ENCODE data around the gene MGP.

Gene MGP

GRCh38 chr12:14850929-14851663, 34.6 kb downstream of the MGP start:
- H3K27me3 ChIP-seq (ENCODE audit: insufficient read depth, low read depth, severe bottlenecking): no peaks in the 10 kb centered on the region
- DNase-seq: no peak
- H3K4me3 ChIP-seq (ENCODE audit: low read depth, low read length): no peak overlapping the region
- H3K27ac ChIP-seq: no peak overlapping the region
- TF ChIP-seq, protein P1, sequence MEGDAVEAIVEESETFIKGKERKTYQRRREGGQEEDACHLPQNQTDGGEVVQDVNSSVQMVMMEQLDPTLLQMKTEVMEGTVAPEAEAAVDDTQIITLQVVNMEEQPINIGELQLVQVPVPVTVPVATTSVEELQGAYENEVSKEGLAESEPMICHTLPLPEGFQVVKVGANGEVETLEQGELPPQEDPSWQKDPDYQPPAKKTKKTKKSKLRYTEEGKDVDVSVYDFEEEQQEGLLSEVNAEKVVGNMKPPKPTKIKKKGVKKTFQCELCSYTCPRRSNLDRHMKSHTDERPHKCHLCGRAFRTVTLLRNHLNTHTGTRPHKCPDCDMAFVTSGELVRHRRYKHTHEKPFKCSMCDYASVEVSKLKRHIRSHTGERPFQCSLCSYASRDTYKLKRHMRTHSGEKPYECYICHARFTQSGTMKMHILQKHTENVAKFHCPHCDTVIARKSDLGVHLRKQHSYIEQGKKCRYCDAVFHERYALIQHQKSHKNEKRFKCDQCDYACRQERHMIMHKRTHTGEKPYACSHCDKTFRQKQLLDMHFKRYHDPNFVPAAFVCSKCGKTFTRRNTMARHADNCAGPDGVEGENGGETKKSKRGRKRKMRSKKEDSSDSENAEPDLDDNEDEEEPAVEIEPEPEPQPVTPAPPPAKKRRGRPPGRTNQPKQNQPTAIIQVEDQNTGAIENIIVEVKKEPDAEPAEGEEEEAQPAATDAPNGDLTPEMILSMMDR (IDR thresholded peaks at IDR 0.05; ENCODE audit: low read depth, low read length): no peak
- H3K9me3 ChIP-seq (ENCODE audit: severe bottlenecking): no peaks in the 10 kb centered on the region
- no peaks in the 10 kb centered on the region for H3K36me3 ChIP-seq

GRCh38 chr12:14849661-14850060, 36.0 kb downstream of the MGP start:
- Histone ChIP-seq H3K27ac (no peak overlapping the region), H3K4me3 (ENCODE audit: low read depth, low read length) (no peak overlapping the region), H3K36me3 (no peaks in the 10 kb centered on the region), H3K9me3 (ENCODE audit: severe bottlenecking) (no peaks in the 10 kb centered on the region), H3K27me3 (ENCODE audit: insufficient read depth, low read depth, severe bottlenecking) (no peaks in the 10 kb centered on the region)
- TF ChIP-seq, protein P1 (IDR thresholded peaks at IDR 0.05; ENCODE audit: low read depth, low read length): no peak
- DNase-seq: no peak

DNA sequence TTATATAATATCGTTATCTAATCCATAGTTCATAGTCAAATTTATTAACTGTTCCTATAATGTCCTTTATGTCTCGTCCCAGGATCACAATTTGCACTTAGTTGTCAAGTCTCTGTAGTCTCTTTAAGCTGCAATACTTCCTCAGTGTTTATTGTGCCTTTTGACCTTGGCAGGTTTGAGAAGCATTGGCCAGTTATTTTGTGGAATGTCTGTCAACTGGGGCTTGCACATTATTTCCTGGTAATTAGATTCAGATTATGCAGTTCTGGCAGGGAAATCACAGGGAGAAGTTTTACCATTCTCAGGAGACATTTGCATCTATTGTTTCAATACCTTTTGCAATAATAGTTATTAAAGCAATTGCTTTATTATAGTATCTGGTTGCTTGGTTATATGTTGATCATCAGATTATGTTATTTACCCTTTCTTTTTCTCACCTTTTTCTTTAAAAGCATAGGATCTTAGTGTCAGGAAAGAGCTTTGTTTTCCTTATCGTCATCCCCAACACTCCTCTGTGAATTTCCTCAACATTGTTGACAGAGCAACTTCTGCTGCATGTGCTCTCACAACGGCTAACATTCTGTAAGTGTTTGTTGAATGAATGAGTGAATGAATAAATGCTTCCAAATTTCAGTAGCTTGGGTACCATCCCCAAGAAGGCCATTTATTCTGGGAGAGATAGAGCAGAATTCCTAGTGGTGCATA, 38.6 kb downstream of the MGP start:
- no peak for DNase-seq
- no peaks in the 10 kb centered on the region for H3K36me3 ChIP-seq

DNA sequence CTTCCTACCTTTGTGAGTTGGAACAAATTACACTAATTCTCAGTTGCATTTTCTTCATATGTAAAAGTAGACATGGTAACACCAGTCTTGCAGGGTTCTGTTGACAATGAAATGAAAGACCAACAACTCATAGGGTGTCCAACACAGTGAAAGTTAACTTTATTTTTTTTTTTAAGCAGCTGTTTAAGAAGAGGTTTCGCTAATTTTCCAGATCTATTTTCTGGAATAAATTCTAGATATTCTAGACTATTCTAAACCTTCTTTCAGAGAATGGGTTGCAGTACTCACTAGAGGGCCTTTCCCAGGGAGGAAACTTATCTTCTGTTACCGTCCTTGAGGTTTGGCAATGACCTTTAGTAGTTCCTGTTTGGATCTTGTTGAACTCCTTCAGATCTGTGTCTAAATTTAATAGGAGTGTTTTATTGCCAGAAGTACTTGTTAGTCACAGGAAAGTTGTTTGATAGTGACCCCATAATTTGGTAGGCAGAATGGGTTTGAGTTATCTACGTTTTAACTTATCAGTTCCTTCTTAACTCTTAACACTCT, 39.5 kb downstream of the MGP start:
- TF ChIP-seq, protein P1 (IDR thresholded peaks at IDR 0.05; ENCODE audit: low read depth, low read length): no peak
- no peak overlapping the region for H3K27ac ChIP-seq
- no peaks in the 10 kb centered on the region for H3K27me3 ChIP-seq (ENCODE audit: insufficient read depth, low read depth, severe bottlenecking)
- no peaks in the 10 kb centered on the region for H3K9me3 ChIP-seq (ENCODE audit: severe bottlenecking)
- no peak overlapping the region for H3K4me3 ChIP-seq (ENCODE audit: low read depth, low read length)
- DNase-seq: no peak
- H3K36me3 ChIP-seq: no peaks in the 10 kb centered on the region

More for the DNA sequence above, 38.6 kb downstream of the MGP start:
- TF ChIP-seq, protein P1 (IDR thresholded peaks at IDR 0.05; ENCODE audit: low read depth, low read length): no peak
- Histone ChIP-seq H3K4me3 (ENCODE audit: low read depth, low read length) (no peak overlapping the region), H3K27me3 (ENCODE audit: insufficient read depth, low read depth, severe bottlenecking) (no peaks in the 10 kb centered on the region), H3K9me3 (ENCODE audit: severe bottlenecking) (no peaks in the 10 kb centered on the region), H3K27ac (no peak overlapping the region)

DNA sequence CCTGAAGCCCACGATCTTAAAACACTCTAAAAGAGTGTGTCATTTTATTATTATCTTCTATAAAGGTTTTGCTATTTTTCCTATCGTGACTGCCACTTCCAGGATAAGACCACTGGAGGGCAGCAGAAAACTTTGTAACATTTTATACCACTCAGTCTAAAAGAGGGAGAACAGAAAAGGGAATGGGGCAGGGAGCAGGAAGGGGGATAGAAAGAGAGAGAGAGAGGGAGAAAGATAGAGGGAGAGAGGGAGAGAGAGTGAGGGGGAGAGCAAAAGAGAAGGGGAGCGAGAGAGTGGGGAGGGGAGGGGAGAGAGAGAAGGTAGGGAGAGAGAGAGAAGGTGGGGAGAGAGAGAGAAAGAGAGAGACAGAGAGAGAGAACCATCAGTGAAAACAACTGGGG, 40.3 kb downstream of the MGP start:
- no peak overlapping the region for H3K4me3 ChIP-seq (ENCODE audit: low read depth, low read length)
- H3K36me3 ChIP-seq: no peaks in the 10 kb centered on the region
- H3K27ac ChIP-seq: no peak overlapping the region
- DNase-seq: peak; percentile 48
- H3K9me3 ChIP-seq (ENCODE audit: severe bottlenecking): no peaks in the 10 kb centered on the region
- H3K27me3 ChIP-seq (ENCODE audit: insufficient read depth, low read depth, severe bottlenecking): no peaks in the 10 kb centered on the region
- TF ChIP-seq, protein P1 (IDR thresholded peaks at IDR 0.05; ENCODE audit: low read depth, low read length): peak; percentile 32; the same call in 1 of the 2 replicates
